Keratinocyte (primary cell): ENCODE results near the gene DAPK1. TPM values are rescaled to one million over a fixed set of nuclear protein-coding genes. Genes with fewer than 3 reads are reported as not detected.

Experiments
- DNase-seq: peaks from one replicate; pipeline ENCODE4 v3.0.0-alpha.2; 2011; ENCODE audit warnings: low read depth, missing footprints, low spot score
- FAIRE-seq: peaks from 2 replicates; lab custom pipeline; 2011; peaks lifted over from hg19 to GRCh38; lab: Jason Lieb, UNC
- H2AFZ ChIP-seq: 2 replicates; pipeline ENCODE4 v1.6.0; 2012; ENCODE audit warnings: low read length, control low read depth, inconsistent platforms; ENCODE audit not compliant: control insufficient read depth
- H3K27ac ChIP-seq: 2 replicates; pipeline ENCODE4 v1.5.1; 2011; ENCODE audit warnings: low read length; ENCODE audit not compliant: control insufficient read depth, insufficient read depth
- H3K27me3 ChIP-seq: 3 replicates; pipeline ENCODE4 v1.6.0; 2011; ENCODE audit warnings: low read length; ENCODE audit not compliant: control insufficient read depth, insufficient read depth; ENCODE audit errors: extremely low read depth
- H3K36me3 ChIP-seq, 2 experiments: 2 replicates in 1 of 2; 3 replicates in 1 of 2; pipeline ENCODE4 v1.5.1; 2011; ENCODE audit warnings: low read length in 2 of 2, mild to moderate bottlenecking in 1 of 2; ENCODE audit not compliant: control insufficient read depth in 2 of 2, insufficient read depth in 2 of 2; ENCODE audit errors: extremely low read depth in 1 of 2
- H3K4me1 ChIP-seq: 3 replicates; pipeline ENCODE4 v1.5.1; 2011; ENCODE audit warnings: low read length; ENCODE audit not compliant: control insufficient read depth, insufficient read depth; ENCODE audit errors: extremely low read depth
- H3K4me2 ChIP-seq: 3 replicates; pipeline ENCODE4 v1.6.0; 2011; ENCODE audit warnings: low read depth, low read length; ENCODE audit not compliant: control insufficient read depth, insufficient read depth; ENCODE audit errors: extremely low read depth
- H3K4me3 ChIP-seq, 3 experiments: fragments of 200-600 bp in 1 of 3; sonication (generic) in 1 of 3; 2 replicates in 2 of 3; 3 replicates in 1 of 3; pipeline ENCODE4 v1.5.1; 2011 to 2016; ENCODE audit warnings: low read length in 3 of 3, mild to moderate bottlenecking in 3 of 3, control low read depth in 2 of 3, inconsistent platforms in 1 of 3, low read depth in 1 of 3, mixed read lengths in 1 of 3, mixed run types in 1 of 3, moderate library complexity in 1 of 3; ENCODE audit not compliant: control insufficient read depth in 2 of 3, insufficient read depth in 2 of 3; ENCODE audit errors: extremely low read depth in 1 of 3
- H3K79me2 ChIP-seq: 2 replicates; pipeline ENCODE4 v1.6.0; 2012; ENCODE audit warnings: low read length; ENCODE audit not compliant: control insufficient read depth, insufficient read depth
- H3K9ac ChIP-seq: 3 replicates; pipeline ENCODE4 v1.6.0; 2011; ENCODE audit warnings: low read length; ENCODE audit not compliant: control insufficient read depth, insufficient read depth; ENCODE audit errors: extremely low read depth
- H3K9me1 ChIP-seq: 3 replicates; pipeline ENCODE4 v1.6.0; 2011; ENCODE audit warnings: low read length; ENCODE audit not compliant: control insufficient read depth, insufficient read depth; ENCODE audit errors: extremely low read depth
- H3K9me3 ChIP-seq: 2 replicates; pipeline ENCODE4 v1.5.1; 2012; ENCODE audit warnings: low read depth, low read length; ENCODE audit not compliant: control insufficient read depth
- H4K20me1 ChIP-seq: 3 replicates; pipeline ENCODE4 v1.6.0; 2011; ENCODE audit warnings: low read length; ENCODE audit not compliant: control insufficient read depth, insufficient read depth; ENCODE audit errors: extremely low read depth
- CTCF ChIP-seq, 3 experiments: IDR thresholded peaks in 1 of 3; conservative IDR thresholded peaks in 1 of 3; optimal IDR thresholded peaks in 1 of 3; 2 replicates in 2 of 3; 3 replicates in 1 of 3; pipeline versions ENCODE3 to v1.5.1; 2011; ENCODE audit warnings: low read length in 3 of 3, mild to moderate bottlenecking in 3 of 3, moderate library complexity in 2 of 3, control low read depth in 1 of 3, inconsistent platforms in 1 of 3; ENCODE audit not compliant: insufficient read depth in 2 of 3; ENCODE audit errors: extremely low read depth in 1 of 3
- EZH2 ChIP-seq: IDR thresholded peaks from one replicate; pipeline ENCODE4 v1.6.1; 2012; ENCODE audit warnings: inconsistent platforms, mild to moderate bottlenecking, low read length, moderate library complexity
- dilution Hi-C: fragments of 300-500 bp; cut with MboI; formaldehyde crosslinking; loops from one replicate; pipeline ENCODE4 v1.7.0; 2020; ENCODE audit warnings: low sequenced_read_pairs; ENCODE audit not compliant: extremely low pct_ligation_motif_present
- polyA plus RNA-seq, 5 experiments: library from polyadenylated mRNA; depleted of rRNA in 3 of 5; stranded (reverse) in 3 of 5; stranded (forward) in 1 of 5; unstranded in 1 of 5; fragments of >200 nt; gene quantifications; 1 replicate in 1 of 5; 2 replicates in 3 of 5; 3 replicates in 1 of 5; pipeline versions ENCODE4 v1.2.1 to v1.2.3, GENCODE V29; 2011 to 2012; ENCODE audit warnings: missing spikeins in 2 of 5, low read depth in 1 of 5, low replicate concordance in 1 of 5

The DAPK1 gene
- polyA plus RNA-seq, 1 donor (not counting 4 experiments of a cell fraction or from before 2014, with no cell fraction given), result 2.8 TPM

- TF ChIP-seq CTCF (optimal IDR thresholded peaks at IDR 0.05 in 1 of 3, IDR thresholded peaks at IDR 0.05 in 1 of 3, conservative IDR thresholded peaks at IDR 0.05 in 1 of 3; ENCODE audit: extremely low read depth in 1 of 3, insufficient read depth in 2 of 3, low read length in 3 of 3), result no peak
- TF ChIP-seq EZH2, result no peak
- Histone ChIP-seq H3K9ac (no peak overlapping the region), H3K27ac (no peak overlapping the region), H3K27me3 (no peaks in the 10 kb centered on the region), H3K4me2 (no peak overlapping the region), H3K9me3 (no peaks in the 10 kb centered on the region), H2AFZ (no peak overlapping the region), H3K9me1 (no peaks in the 10 kb centered on the region), H3K36me3 (no peaks in the 10 kb centered on the region), H3K79me2 (no peaks in the 10 kb centered on the region), H4K20me1 (no peaks in the 10 kb centered on the region), H3K4me3 (no peak overlapping the region), H3K4me1 (no peaks in the 10 kb centered on the region)
- DNase-seq (no peak), FAIRE-seq (no peak)
- dilution Hi-C loops, result no loop called here
These were observed 45.6 kb downstream of the DAPK1 start for GRCh38 chr9:87543251-87543650.

- no peak overlapping the region for H2AFZ ChIP-seq
- H3K27ac ChIP-seq, result no peak overlapping the region
- no peaks in the 10 kb centered on the region for H3K27me3 ChIP-seq
- H4K20me1 ChIP-seq, result no peaks in the 10 kb centered on the region
- H3K4me2 ChIP-seq, result no peak overlapping the region
- H3K9me1 ChIP-seq, result no peaks in the 10 kb centered on the region
- FAIRE-seq (no peak), DNase-seq (no peak)
- no peak overlapping the region for H3K9ac ChIP-seq
- TF ChIP-seq EZH2, result no peak
- no peak for TF ChIP-seq CTCF (optimal IDR thresholded peaks at IDR 0.05 in 1 of 3, IDR thresholded peaks at IDR 0.05 in 1 of 3, conservative IDR thresholded peaks at IDR 0.05 in 1 of 3; ENCODE audit: extremely low read depth in 1 of 3, insufficient read depth in 2 of 3, low read length in 3 of 3)
- no peaks in the 10 kb centered on the region for H3K79me2 ChIP-seq
- H3K36me3 ChIP-seq, result no peaks in the 10 kb centered on the region
- no peaks in the 10 kb centered on the region for H3K9me3 ChIP-seq
- H3K4me3 ChIP-seq, result no peak overlapping the region
- dilution Hi-C loops, result no loop called here
- no peaks in the 10 kb centered on the region for H3K4me1 ChIP-seq
These were observed 48.2 kb downstream of the DAPK1 start for GRCh38 chr9:87545858-87546257.
